Measurements from ENCODE around the gene PGAP3. TPM values are rescaled to one million over a fixed set of nuclear protein-coding genes. Genes with fewer than 3 reads are reported as not detected.

PGAP3 gene
- total RNA-seq, 2 donors from 2014 or later, result 44.6 to 50.0 TPM

GRCh38 chr17:39667262-39667944 lies 20.5 kb downstream of the PGAP3 start:
- no peak for TF ChIP-seq CTCF (IDR thresholded peaks at IDR 0.05)
- TF ChIP-seq POLR2A (IDR thresholded peaks at IDR 0.05), result no peak
- no peak for TF ChIP-seq POLR2AphosphoS5 (IDR thresholded peaks at IDR 0.05)
- no peak for DNase-seq (ENCODE audit: low spot score)
- intact Hi-C loops (cut with DNase I), result no loop called here
- H3K4me1 ChIP-seq (replicated peaks), result peaks cover 8% of the 10 kb centered on the region
- no peaks in the 10 kb centered on the region for H3K27me3 ChIP-seq (replicated peaks; ENCODE audit: insufficient read depth)
- peak overlapping the region in 1 of 2 donors; percentile 27 for H3K4me3 ChIP-seq
- H3K9me3 ChIP-seq, result no peaks in the 10 kb centered on the region
- no peak overlapping the region for H3K27ac ChIP-seq
- no peaks in the 10 kb centered on the region for H3K36me3 ChIP-seq
- WGBS, result 18% methylated on average over 46 of the region's 49 CpGs

- no peak for TF ChIP-seq CTCF (IDR thresholded peaks at IDR 0.05)
- WGBS, result 67% methylated on average over 11 of the region's 11 CpGs
- Histone ChIP-seq H3K36me3 (no peaks in the 10 kb centered on the region), H3K27ac (no peak overlapping the region), H3K27me3 (replicated peaks; ENCODE audit: insufficient read depth) (no peaks in the 10 kb centered on the region), H3K4me1 (replicated peaks) (peaks cover 13% of the 10 kb centered on the region), H3K9me3 (no peaks in the 10 kb centered on the region), H3K4me3 (no peak overlapping the region)
- DNase-seq (ENCODE audit: low spot score), result no peak
- intact Hi-C loops (cut with DNase I), result no loop called here
These were observed 21.1 kb downstream of the PGAP3 start for GRCh38 chr17:39666601-39667261.

GRCh38 chr17:39666231-39666600 lies 21.6 kb downstream of the PGAP3 start:
- TF ChIP-seq CTCF (IDR thresholded peaks at IDR 0.05) (no peak), POLR2AphosphoS5 (IDR thresholded peaks at IDR 0.05) (no peak), POLR2A (IDR thresholded peaks at IDR 0.05) (no peak)
- Histone ChIP-seq H3K4me3 (no peak overlapping the region), H3K4me1 (replicated peaks) (peaks cover 13% of the 10 kb centered on the region), H3K36me3 (no peaks in the 10 kb centered on the region), H3K27ac (no peak overlapping the region), H3K27me3 (replicated peaks; ENCODE audit: insufficient read depth) (no peaks in the 10 kb centered on the region), H3K9me3 (no peaks in the 10 kb centered on the region)
- WGBS, result 42% methylated on average over 2 of the region's 2 CpGs
- intact Hi-C loops (cut with DNase I), result no loop called here
- DNase-seq (ENCODE audit: low spot score), result no peak

GRCh38 chr17:39665642-39666224 lies 22.1 kb downstream of the PGAP3 start:
- TF ChIP-seq POLR2A (IDR thresholded peaks at IDR 0.05) (no peak), CTCF (IDR thresholded peaks at IDR 0.05) (no peak), POLR2AphosphoS5 (IDR thresholded peaks at IDR 0.05) (no peak)
- H3K27me3 ChIP-seq (replicated peaks; ENCODE audit: insufficient read depth), result no peaks in the 10 kb centered on the region
- intact Hi-C loops (cut with DNase I), result no loop called here
- 68% methylated on average over 11 of the region's 17 CpGs for WGBS
- H3K4me1 ChIP-seq (replicated peaks), result peaks cover 13% of the 10 kb centered on the region
- H3K36me3 ChIP-seq, result no peaks in the 10 kb centered on the region
- DNase-seq (ENCODE audit: low spot score), result no peak
- no peak overlapping the region for H3K27ac ChIP-seq
- H3K9me3 ChIP-seq, result no peaks in the 10 kb centered on the region
- no peak overlapping the region for H3K4me3 ChIP-seq
